Hematopoietic multipotent progenitor cell treated with erythropoietin and hydrocortisone succinate and interleukin-3 and kit ligand, for 15 days (in vitro differentiated cells): Measurements from ENCODE around the gene VPS37C.
"Not testable (repeated sequence)": the region's sequence is repeated elsewhere in the genome, so short reads cannot be mapped to it uniquely, and the experiment has no call there.

Experiments
- DNase-seq: peaks from one replicate; pipeline ENCODE4 v3.0.0-alpha.2; 2015; ENCODE audit warnings: low spot score

Gene VPS37C

DNA sequence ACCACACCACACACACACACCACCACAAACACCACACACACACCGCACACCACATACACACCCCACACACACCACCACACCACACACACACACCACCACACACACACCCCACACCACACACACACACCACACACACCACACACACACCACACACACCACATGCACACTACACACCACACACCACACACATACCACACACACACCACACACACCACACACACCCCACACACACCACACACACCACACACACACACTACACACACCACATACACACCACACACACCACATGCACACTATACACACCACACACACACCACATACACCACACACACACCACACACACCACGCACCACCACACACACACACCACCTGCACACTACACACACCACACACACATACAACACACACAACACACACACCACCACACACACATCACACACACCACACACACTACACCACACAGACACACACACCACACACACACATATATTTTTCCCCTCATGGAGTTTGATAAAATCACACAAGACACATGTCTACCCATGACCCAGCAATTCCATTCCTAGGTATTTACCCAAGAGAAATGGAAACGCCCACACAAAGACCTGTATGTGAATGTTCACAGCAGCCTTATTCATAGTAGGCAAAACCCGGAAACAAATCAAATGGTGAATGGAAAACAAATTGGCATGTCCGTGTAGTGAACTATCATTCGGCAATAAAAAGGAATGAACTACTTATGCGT, 44.6 kb downstream of the VPS37C start:
- DNase-seq = no peak

DNA sequence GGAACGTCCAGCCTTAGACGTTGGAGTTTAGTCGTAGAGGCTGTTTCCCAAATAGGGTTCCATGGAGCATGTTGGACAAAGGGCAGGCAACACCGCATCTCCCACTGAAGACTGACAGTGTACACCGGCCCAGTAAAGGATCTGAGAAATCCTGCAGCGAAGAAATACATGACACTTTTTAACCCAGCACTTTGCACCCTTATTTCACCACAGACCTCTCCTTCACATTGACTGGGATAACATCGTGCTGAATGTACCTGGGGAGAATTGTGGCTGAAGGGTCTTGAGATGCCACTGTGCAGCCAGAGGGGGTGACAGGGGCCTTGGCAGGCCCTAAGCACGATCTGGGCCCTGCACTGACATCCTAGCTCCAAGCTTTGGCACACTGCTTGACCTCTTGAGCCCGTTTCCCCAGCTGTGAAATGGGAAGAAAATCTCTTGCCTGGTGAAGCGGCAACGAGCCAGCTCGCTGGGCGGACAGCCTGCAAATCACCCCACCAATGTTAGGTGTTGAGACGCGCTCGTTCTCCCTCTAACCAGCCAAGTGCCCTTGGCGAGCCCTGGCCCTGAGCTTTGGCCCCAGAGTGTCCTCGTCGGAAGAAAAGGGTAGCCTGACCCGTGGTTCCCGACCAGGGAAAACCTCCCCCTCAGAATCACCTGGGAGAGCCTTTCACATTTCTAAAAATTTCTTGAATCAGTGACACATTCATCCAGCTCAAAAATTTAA, 45.6 kb downstream of the VPS37C start:
- no peak for DNase-seq

DNA sequence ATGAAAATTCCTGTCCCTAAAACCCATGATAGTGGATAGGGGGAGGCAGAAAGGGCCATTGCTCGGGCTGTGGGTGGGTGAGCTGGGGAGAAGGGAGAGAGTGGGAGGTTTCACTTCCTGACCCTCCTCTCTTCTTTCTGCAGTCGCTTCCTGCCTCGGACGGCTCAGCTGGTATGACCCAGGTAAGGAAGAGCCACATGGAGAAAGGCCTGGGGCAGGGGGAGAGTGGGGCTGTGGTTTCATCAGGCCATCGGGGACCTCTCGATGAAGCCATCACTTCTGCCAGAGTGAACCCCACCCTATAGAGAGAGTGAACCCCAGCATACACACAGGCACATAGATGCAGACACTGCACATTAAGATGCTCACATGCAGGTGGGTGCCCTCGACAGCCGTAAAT, 46.3 kb downstream of the VPS37C start:
- DNase-seq = no peak

DNA sequence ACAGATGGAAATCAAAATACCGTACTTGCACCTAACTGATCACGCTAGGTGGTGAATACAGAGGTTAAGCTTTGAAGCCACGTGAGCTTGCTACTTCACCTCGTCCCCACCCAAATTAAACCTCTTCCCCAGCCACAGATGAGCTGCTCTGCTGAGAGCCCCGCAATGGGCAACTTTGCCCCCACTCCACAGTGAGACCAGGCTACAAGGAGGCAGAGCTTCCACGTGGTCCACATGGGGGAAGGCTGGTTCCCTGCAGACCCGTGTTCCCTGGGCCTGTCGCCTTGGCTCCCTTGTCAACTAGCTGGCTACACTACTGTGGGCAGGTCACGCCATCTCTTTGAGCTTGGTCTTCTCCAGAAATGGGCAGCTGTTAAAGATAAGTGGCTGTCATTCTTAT, 48.0 kb downstream of the VPS37C start:
- no peak for DNase-seq

DNA sequence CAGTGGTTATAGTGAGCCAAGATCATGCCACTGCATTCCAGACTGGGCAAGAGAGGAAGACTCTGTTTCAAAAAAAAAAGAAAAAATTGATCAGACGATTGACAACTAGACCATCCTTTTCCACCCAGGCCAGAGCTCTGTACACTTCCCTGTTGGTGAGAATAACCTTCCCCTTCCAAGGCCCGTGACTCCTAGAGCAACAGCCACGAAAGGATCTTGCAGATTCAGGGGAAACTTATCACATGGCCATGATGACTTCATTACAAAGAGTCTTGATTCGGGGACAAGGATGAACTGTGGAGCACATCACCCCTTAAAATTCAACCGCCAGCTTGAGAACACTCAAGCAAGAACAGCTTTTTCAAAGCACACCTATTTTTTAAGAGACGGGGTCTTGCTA, 48.7 kb downstream of the VPS37C start:
- no peak for DNase-seq

DNA sequence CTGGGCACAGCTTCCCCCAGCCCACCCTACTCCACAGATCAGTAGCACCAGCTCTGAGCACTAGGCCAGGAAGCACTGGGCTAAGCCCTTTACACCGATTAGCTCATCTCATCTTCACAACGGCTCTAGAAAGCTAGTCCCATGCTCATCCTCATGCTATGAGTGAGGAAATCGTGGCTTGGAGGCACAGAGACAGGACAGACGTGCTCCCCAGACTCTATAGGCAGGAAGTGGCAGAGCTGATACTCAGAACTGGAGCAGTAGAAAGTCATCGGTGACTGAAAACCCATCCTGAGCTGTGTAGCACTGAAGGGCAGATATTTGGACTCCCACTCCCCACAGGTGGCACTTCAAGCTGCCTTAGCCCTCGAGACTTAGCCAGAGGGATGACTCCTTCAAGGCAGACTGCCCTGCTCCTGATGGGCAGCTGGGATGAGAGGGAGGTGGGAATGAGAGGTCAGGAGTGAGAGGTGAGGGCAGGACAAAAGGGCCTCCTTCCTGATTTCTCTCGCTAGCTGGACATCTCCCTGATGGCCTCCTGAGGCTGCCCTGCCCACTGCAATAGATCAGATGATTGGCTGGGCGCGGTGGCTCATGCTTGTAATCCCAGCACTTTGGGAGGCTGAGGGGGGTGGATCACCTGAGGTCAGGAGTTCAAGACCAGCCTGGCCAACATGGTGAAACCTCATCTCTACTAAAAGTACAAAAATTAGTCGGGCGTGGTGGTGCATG, 49.3 kb downstream of the VPS37C start:
- no peak for DNase-seq

GRCh38 chr11:61111050-61111435, 50.2 kb downstream of the VPS37C start:
- no peak for DNase-seq

GRCh38 chr11:61110255-61111049, 50.8 kb downstream of the VPS37C start:
- DNase-seq = no peak

GRCh38 chr11:61109671-61110070, 51.6 kb downstream of the VPS37C start:
- DNase-seq = no peak

- no peak for DNase-seq
Measured at GRCh38 chr11:61108847-61109585, 52.2 kb downstream of the VPS37C start.

DNA sequence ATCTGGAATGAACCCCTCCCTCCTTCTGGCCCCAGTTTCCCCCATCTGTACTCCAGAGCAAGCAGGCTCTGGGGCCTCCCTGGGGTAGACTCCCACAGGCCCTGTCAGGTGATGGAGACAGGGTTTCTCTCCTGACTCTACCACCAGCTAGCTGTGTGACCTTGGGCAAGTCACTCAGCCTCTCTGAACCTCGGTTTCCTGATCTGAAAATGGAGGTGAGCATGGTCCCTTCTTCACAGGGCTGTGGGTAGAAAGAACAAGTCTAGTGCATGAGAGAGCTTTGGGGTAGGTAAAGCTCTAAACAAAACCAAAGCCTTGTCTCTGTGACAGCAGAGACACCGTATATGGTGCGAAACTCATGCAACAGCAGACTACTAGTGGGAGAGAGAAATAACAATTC, 53.3 kb downstream of the VPS37C start:
- DNase-seq = no peak

- no peak for DNase-seq
Measured at GRCh38 chr11:61106894-61107470, 54.2 kb downstream of the VPS37C start.

- DNase-seq = no peak
Measured at GRCh38 chr11:61106296-61106695, 54.9 kb downstream of the VPS37C start.

DNA sequence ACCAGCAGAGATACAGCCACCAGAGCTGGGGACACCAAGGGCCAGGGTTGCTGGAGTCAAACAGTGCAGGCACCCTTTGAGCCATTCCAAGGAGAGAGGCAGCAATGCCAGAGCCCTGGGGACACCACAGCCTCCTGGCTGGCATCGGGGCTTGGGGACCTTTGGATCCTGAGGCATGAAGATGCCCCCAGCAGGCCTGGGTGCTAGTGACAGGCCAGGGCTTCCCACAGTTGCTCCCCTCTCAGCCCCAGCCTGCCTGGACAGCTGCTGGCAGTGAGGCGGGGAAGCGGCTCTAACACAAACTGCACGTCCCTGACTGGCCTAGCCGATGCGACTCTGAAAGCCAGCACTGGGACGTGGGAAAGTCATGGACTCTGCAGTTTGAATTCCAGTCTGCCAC, 56.3 kb downstream of the VPS37C start:
- DNase-seq = no peak

DNA sequence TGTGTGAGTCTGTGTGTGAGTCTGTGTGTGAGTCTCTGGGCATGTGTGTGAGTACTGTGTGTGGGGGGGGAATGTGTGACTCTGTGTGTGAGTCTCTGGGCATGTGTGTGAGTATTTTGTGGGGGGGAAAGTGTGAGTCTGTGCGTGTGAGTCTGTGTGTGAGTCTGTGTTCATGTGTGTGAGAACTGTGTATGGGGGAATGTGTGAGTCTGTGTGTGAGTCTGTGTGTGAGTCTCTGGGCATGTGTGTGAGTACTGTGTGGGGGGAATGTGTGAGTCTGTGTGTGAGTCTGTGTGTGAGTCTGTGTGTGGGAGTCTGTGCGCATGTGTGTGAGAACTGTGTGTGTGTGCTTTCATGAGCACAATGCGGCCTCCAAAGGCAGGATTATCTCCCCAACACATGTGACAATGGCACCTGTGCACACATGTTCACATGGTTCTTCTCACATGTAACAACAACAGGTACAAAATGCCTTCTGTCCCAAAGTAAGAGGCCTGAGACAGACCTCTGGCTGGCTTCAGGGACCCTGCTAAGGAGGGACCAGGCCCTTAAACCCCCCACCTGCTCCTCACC, 57.3 kb downstream of the VPS37C start:
- DNase-seq = no peak

- DNase-seq = no peak
Measured at GRCh38 chr11:61102667-61103571, 58.3 kb downstream of the VPS37C start.

DNA sequence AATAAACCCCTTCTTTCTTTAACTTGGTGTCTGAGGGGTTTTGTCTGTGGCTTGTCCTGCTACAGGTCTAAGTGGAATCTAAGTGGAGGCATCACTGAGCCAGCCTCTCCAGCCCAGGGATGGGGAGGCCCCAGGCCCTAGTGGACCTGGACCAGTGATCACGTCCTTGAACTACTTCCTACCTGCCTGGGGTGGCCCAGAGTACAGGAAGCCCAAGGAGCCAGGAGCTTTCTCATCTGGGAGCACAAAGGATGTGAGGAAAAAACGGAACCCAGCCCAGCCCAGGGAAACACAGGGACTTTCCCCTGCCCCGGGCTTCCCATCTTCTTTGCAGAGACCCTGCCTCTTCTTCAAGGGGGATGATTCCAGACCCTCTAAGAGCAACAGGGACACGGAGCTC, 62.4 kb downstream of the VPS37C start:
- no peak for DNase-seq

GRCh38 chr11:61098261-61098660, 63.0 kb downstream of the VPS37C start:
- DNase-seq = not testable (repeated sequence)

GRCh38 chr11:61095021-61095420, 66.2 kb downstream of the VPS37C start:
- DNase-seq = no peak

DNA sequence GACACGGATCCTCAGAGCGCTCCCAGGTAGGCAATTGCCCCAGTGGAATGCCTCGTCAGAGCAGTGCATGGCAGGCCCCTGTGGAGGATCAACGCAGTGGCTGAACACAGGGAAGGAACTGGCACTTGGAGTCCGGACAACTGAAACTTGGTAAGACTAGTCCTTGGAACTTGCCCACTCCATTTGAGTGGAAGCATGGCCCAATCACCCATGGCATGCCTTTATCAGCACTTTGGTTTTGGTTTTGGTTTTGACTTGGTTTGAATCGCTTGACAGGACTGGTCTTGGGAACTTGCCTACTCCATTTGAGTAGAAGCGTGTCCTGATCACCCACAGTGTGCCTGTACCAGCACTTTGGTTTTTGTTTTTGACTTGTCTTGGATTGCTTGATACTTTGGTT, 67.1 kb downstream of the VPS37C start:
- not testable (repeated sequence) for DNase-seq
